HepG2 (cell line): ENCODE measurements around the gene TCAIM. TPM values are rescaled to one million over a fixed set of nuclear protein-coding genes. Genes with fewer than 3 reads are reported as not detected.

Experiments used
- ATAC-seq: fragments of 200-7000 bp; cut with Tn5 transposase; 3 replicates; pipeline ENCODE4 v1.9.1; 2020; ENCODE audit warnings: mild to moderate bottlenecking, moderate library complexity
- BruUV-seq: library from RNA; stranded (reverse); fragments of 400-500 nt; replicated peaks from 2 replicates; lab custom pipeline; 2021; lab: Mats Ljungman, UMichigan
- CTCF ChIA-PET: fragments of 300-600 bp; formaldehyde crosslinking; extraction: SDS; loops from one replicate; lab custom pipeline; 2021; ENCODE audit warnings: low total read pairs, inconsistent platforms, low intra/inter-chr PET ratio; lab: Yijun Ruan, JAX
- POLR2A ChIA-PET: fragments of 350-600 bp; sonication (Branson Sonifier 250); formaldehyde crosslinking; loops from one replicate; lab custom pipeline; 2020; ENCODE audit warnings: antibody characterized with exemption, inconsistent platforms; lab: Yijun Ruan, JAX
- DNase-seq: peaks from one replicate; pipeline ENCODE4 v3.0.0-alpha.2; 2015; ENCODE audit warnings: low spot score
- FAIRE-seq: peaks from 3 replicates; lab custom pipeline; 2011; peaks lifted over from hg19 to GRCh38; lab: Jason Lieb, UNC
- H2AFZ ChIP-seq: one replicate; pipeline ENCODE4 v1.6.1; 2011; ENCODE audit warnings: low read length, inconsistent platforms
- H3K27ac ChIP-seq: fragments of 300-600 bp; 3 replicates; pipeline ENCODE4 v1.8.0; 2011; ENCODE audit warnings: mixed run types, mild to moderate bottlenecking, mixed read lengths, low read length, inconsistent platforms; ENCODE audit not compliant: insufficient read depth; ENCODE audit errors: extremely low read length
- H3K27me3 ChIP-seq, 2 experiments: fragments of 200-600 bp in 1 of 2; 2 replicates in 1 of 2; 3 replicates in 1 of 2; pipeline versions ENCODE4 v1.6.0 to v1.8.0; 2011; ENCODE audit warnings: low read length in 2 of 2, mild to moderate bottlenecking in 2 of 2, moderate library complexity in 2 of 2, inconsistent platforms in 1 of 2; ENCODE audit not compliant: insufficient read depth in 2 of 2, control insufficient read depth in 1 of 2
- H3K36me3 ChIP-seq, 2 experiments: fragments of 200-600 bp in 1 of 2; replicated peaks in 1 of 2; 2 replicates in 1 of 2; 3 replicates in 1 of 2; pipeline versions ENCODE4 v1.5.1 to v1.8.0; 2011; ENCODE audit warnings: low read length in 2 of 2, inconsistent platforms in 1 of 2; ENCODE audit not compliant: insufficient read depth in 2 of 2, control insufficient read depth in 1 of 2
- H3K4me1 ChIP-seq: 2 replicates; pipeline ENCODE4 v1.5.1; 2012; ENCODE audit warnings: low read length, inconsistent platforms; ENCODE audit not compliant: insufficient read depth
- H3K4me2 ChIP-seq: 2 replicates; pipeline ENCODE4 v1.6.0; 2011; ENCODE audit warnings: low read depth, low read length, inconsistent platforms
- H3K4me3 ChIP-seq, 3 experiments: fragments of 200-600 bp in 1 of 3; sonication (generic), shearing (Covaris generic) in 1 of 3; replicated peaks in 1 of 3; 2 replicates each; pipeline ENCODE4 v1.5.1; 2011 to 2016; ENCODE audit warnings: low read length in 3 of 3, inconsistent platforms in 2 of 3, low read depth in 2 of 3, mild to moderate bottlenecking in 2 of 3, control low read depth in 1 of 3, mixed read lengths in 1 of 3; ENCODE audit not compliant: insufficient read depth in 1 of 3
- H3K79me2 ChIP-seq: one replicate; pipeline ENCODE4 v1.6.1; 2011; ENCODE audit warnings: low read length, inconsistent platforms; ENCODE audit not compliant: insufficient read depth
- H3K9ac ChIP-seq: 2 replicates; pipeline ENCODE4 v1.6.0; 2011; ENCODE audit warnings: mild to moderate bottlenecking, low read depth, low read length, inconsistent platforms; ENCODE audit not compliant: insufficient read depth
- H3K9me3 ChIP-seq: 2 replicates; pipeline ENCODE4 v1.5.1; 2012; ENCODE audit warnings: mild to moderate bottlenecking, low read length
- H4K20me1 ChIP-seq: 2 replicates; pipeline ENCODE4 v1.6.0; 2011; ENCODE audit warnings: inconsistent platforms, mild to moderate bottlenecking, low read length, moderate library complexity; ENCODE audit not compliant: insufficient read depth
- DR1 ChIP-seq: sonication (generic); formaldehyde crosslinking; IDR thresholded peaks from 2 replicates; pipeline ENCODE4 v1.8.0; 2021; ENCODE audit warnings: mild to moderate bottlenecking, missing genetic modification reagents, inconsistent platforms
- E2F5 ChIP-seq: sonication (generic); formaldehyde crosslinking; conservative IDR thresholded peaks from 2 replicates; pipeline ENCODE4 v1.4.0; 2020; ENCODE audit warnings: missing genetic modification reagents
- PLSCR1 ChIP-seq: sonication (generic); formaldehyde crosslinking; IDR thresholded peaks from 2 replicates; pipeline ENCODE4 v1.5.0; 2020; ENCODE audit warnings: missing genetic modification reagents, mild to moderate bottlenecking, borderline replicate concordance
- PREB ChIP-seq: sonication (generic); formaldehyde crosslinking; IDR thresholded peaks from 2 replicates; pipeline ENCODE4 v1.4.0; 2020; ENCODE audit warnings: missing genetic modification reagents
- ZNF33A ChIP-seq: sonication (generic); formaldehyde crosslinking; IDR thresholded peaks from 2 replicates; pipeline ENCODE4 v1.5.1; 2020; ENCODE audit warnings: missing genetic modification reagents, mild to moderate bottlenecking, moderate library complexity, borderline replicate concordance
- ZNF672 ChIP-seq: sonication (generic); formaldehyde crosslinking; IDR thresholded peaks from 2 replicates; pipeline ENCODE4 v1.8.1; 2022; ENCODE audit warnings: missing genetic modification reagents
- ZNF737 ChIP-seq: sonication (generic); formaldehyde crosslinking; IDR thresholded peaks from 2 replicates; pipeline ENCODE4 v1.5.0; 2020; ENCODE audit warnings: missing genetic modification reagents, mild to moderate bottlenecking, borderline replicate concordance
- WGBS: methylation state at CpG from one replicate; pipeline ENCODE4 v1.1.6; 2017; ENCODE audit warnings: low lambda C conversion rate; 5-methylcytosine and 5-hydroxymethylcytosine counted together
- in situ Hi-C: cut with HindIII; loops from 2 replicates; pipeline ENCODE4 v1.10.0; 2017; ENCODE audit warnings: low pct_unique_long_range_greater_than_20kb; ENCODE audit not compliant: extremely low pct_ligation_motif_present
- intact Hi-C: fragments of 100-400 bp; cut with micrococcal nuclease; formaldehyde crosslinking; loops from one replicate; pipeline ENCODE4 v1.10.0; 2022; ENCODE audit not compliant: unreplicated experiment
- polyA plus RNA-seq, 8 experiments: library from polyadenylated mRNA; depleted of rRNA in 3 of 8; stranded (reverse) in 7 of 8; unstranded in 1 of 8; fragments of >200 nt; fragmentation: Illumina TruSeq in 4 of 8; extraction: Trizol in 4 of 8; gene quantifications; 2 replicates each; pipeline versions ENCODE4 v1.2.1 to v1.2.3, GENCODE V29; 2011 to 2016; ENCODE audit warnings: low read depth in 4 of 8, missing spikeins in 1 of 8, mixed read lengths in 1 of 8; ENCODE audit not compliant: insufficient read depth in 1 of 8
- total RNA-seq, 5 experiments: library from RNA; depleted of rRNA; stranded (reverse); fragments of >200 nt; fragmentation: Illumina TruSeq; extraction: Trizol; gene quantifications; 2 replicates each; pipeline ENCODE4 v1.2.3, GENCODE V29; 2016; ENCODE audit warnings: low read depth in 1 of 5

Gene TCAIM
- total and polyA plus RNA-seq, 2 of the 13 experiments (the other 11 are each of a cell fraction or from before 2014, with no cell fraction given), result 16.9 to 22.6 TPM

GRCh38 chr3:44442596-44443309 lies 104.2 kb downstream of the TCAIM start:
- Histone ChIP-seq H3K4me1 (peaks cover 29% of the 10 kb centered on the region), H3K9ac (no peak overlapping the region), H3K9me3 (no peaks in the 10 kb centered on the region), H3K79me2 (no peaks in the 10 kb centered on the region), H4K20me1 (no peaks in the 10 kb centered on the region), H3K27ac (no peak overlapping the region), H3K4me2 (no peak overlapping the region), H3K27me3 (no peaks in the 10 kb centered on the region), H3K36me3 (peaks cover 15 to 46% of the 10 kb centered on the region in 2 experiments), H3K4me3 (no peak overlapping the region), H2AFZ (no peak overlapping the region)
- ATAC-seq, result no peak
- intact Hi-C loops, result no loop called here
- WGBS, result 69% methylated on average over 2 of the region's 2 CpGs
- no peak for DNase-seq
- no peak for FAIRE-seq
- in situ Hi-C loops, result no loop called here
- POLR2A ChIA-PET, result interaction anchor here (1.4 kb wide), 1 partner anchor 105 kb away, joined by 3 read pairs; the partner anchor contains the start of gene TCAIM
- CTCF ChIA-PET, result no interaction called here
- no TSS peak for BruUV-seq
- TF ChIP-seq ZNF672 (CRISPR knock-in tag) (no peak), E2F5 (CRISPR knock-in tag) (no peak), PREB (CRISPR knock-in tag) (no peak), ZNF737 (CRISPR knock-in tag) (no peak), ZNF33A (CRISPR knock-in tag) (no peak), PLSCR1 (no peak), DR1 (no peak)
